ENCODE measurements around the gene CGB2.

DNA sequence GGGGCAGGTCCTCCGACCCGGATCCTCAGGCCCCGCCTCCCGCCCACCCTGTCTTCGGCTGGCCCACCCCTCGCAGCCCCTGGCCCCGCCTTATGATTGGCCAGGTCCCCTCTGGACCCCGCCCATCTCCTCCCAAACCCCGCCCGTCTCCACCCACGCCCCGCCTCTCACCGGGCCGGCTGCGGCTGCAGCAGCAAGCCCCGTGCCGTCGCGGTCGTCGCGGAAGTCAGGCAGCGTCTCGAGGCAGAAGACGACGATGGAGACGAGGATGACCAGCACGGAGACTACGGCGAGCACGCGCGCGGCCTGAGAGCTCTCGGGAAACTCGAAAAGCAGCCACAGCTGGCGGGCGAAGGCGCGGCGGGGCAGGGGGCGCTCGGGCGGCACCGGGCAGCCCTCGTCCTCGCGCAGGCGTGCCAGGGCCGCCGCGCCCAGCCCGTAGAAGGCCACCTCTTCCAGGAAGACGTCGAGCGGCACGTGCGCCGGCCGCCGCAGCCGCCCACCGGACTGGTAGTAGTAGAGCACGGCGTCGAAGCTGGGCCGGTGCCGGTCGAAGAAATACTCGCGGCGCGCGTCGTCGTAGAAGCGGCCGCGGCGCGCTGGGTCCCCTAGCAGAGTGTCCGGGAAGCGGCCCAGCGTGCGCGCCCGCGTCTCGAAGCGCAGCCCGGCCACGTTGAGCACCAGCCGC lies 40.3 kb downstream of the CGB2 start:
- TF ChIP-seq, protein P1, sequence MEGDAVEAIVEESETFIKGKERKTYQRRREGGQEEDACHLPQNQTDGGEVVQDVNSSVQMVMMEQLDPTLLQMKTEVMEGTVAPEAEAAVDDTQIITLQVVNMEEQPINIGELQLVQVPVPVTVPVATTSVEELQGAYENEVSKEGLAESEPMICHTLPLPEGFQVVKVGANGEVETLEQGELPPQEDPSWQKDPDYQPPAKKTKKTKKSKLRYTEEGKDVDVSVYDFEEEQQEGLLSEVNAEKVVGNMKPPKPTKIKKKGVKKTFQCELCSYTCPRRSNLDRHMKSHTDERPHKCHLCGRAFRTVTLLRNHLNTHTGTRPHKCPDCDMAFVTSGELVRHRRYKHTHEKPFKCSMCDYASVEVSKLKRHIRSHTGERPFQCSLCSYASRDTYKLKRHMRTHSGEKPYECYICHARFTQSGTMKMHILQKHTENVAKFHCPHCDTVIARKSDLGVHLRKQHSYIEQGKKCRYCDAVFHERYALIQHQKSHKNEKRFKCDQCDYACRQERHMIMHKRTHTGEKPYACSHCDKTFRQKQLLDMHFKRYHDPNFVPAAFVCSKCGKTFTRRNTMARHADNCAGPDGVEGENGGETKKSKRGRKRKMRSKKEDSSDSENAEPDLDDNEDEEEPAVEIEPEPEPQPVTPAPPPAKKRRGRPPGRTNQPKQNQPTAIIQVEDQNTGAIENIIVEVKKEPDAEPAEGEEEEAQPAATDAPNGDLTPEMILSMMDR (IDR thresholded peaks at IDR 0.05) = no peak
- no peak for TF ChIP-seq EZH2 (IDR thresholded peaks at IDR 0.05; ENCODE audit: borderline replicate concordance, insufficient read depth, low read depth, low read length, poor library complexity, severe bottlenecking)

All from B cell (primary cell).